ENCODE data around the gene MRPL55.

DNA sequence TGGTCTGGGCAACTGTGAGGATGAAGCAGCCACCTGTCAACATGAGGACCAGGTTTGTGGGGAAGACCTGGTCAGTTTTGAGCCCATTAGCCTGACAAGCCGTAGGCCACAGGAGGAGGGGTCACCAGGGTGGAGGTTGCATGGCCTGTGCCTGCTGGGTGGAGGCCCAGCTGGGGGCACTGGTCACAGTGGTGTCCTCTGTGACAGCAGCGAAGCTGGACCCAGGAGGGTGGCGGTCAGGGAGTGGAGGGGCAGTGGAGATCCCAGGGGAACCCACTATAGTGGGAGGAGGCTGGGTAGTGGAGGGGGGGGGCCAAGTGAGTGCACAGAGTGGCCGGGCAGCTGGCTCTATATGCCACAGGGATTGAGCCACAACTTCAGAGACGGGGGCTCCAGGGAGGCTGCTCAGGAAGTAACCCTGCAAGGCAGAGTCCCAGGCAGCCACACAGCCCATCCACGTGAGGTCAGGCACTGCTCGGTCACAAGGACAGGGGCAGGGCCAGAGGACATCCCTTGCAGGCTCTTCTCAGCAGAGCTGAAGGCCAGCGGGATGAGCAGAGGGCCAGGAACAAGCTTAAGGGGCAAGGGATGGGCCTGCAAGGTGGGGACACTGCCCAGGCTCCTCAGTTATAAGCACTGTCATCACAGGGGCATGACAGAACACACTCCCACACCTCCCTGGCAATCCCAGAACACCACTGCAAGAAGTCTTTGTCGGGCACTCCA is 3.7 kb downstream of the MRPL55 start:
- TF ChIP-seq, protein P1, sequence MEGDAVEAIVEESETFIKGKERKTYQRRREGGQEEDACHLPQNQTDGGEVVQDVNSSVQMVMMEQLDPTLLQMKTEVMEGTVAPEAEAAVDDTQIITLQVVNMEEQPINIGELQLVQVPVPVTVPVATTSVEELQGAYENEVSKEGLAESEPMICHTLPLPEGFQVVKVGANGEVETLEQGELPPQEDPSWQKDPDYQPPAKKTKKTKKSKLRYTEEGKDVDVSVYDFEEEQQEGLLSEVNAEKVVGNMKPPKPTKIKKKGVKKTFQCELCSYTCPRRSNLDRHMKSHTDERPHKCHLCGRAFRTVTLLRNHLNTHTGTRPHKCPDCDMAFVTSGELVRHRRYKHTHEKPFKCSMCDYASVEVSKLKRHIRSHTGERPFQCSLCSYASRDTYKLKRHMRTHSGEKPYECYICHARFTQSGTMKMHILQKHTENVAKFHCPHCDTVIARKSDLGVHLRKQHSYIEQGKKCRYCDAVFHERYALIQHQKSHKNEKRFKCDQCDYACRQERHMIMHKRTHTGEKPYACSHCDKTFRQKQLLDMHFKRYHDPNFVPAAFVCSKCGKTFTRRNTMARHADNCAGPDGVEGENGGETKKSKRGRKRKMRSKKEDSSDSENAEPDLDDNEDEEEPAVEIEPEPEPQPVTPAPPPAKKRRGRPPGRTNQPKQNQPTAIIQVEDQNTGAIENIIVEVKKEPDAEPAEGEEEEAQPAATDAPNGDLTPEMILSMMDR (IDR thresholded peaks at IDR 0.05; ENCODE audit: low read length) = no peak
- TF ChIP-seq EZH2 (optimal IDR thresholded peaks at IDR 0.05; ENCODE audit: low read depth, low read length) = no peak
- TF ChIP-seq EZH2phosphoT487 (IDR thresholded peaks at IDR 0.05; ENCODE audit: low read length) = no peak
